Inflammatory macrophage treated with lipopolysaccharide for 1 hour (primary cell): Measurements from ENCODE around the gene FHIT.
A peak's percentile ranks its signal among the peaks of the same experiment; 100 is the strongest.

Experiments used
- DNase-seq, 2 donors: peaks; one replicate each; pipeline ENCODE4 v3.0.0-alpha.2; 2020 to 2022

FHIT gene

GRCh38 chr3:60009931-60010478 is 1241.2 kb downstream of the FHIT start:
- no peak for DNase-seq

GRCh38 chr3:60001369-60001768 is 1249.9 kb downstream of the FHIT start:
- DNase-seq, result no peak

GRCh38 chr3:60000311-60001105 is 1250.7 kb downstream of the FHIT start:
- no peak for DNase-seq

GRCh38 chr3:59998058-59998457 is 1253.2 kb downstream of the FHIT start:
- DNase-seq, result no peak

- DNase-seq, result no peak
Observed at GRCh38 chr3:59997583-59997982, 1253.7 kb downstream of the FHIT start.

- no peak for DNase-seq
Observed at GRCh38 chr3:59996056-59996455, 1255.2 kb downstream of the FHIT start.

- no peak for DNase-seq
Observed at GRCh38 chr3:59995563-59995962, 1255.7 kb downstream of the FHIT start.

GRCh38 chr3:59994732-59995304 is 1256.4 kb downstream of the FHIT start:
- no peak for DNase-seq

GRCh38 chr3:59992578-59992977 is 1258.7 kb downstream of the FHIT start:
- no peak for DNase-seq

GRCh38 chr3:59990915-59991314 is 1260.3 kb downstream of the FHIT start:
- no peak for DNase-seq

- DNase-seq, result no peak
Observed at GRCh38 chr3:59982510-59982909, 1268.7 kb downstream of the FHIT start.

- DNase-seq, result no peak
Observed at GRCh38 chr3:59981377-59981776, 1269.9 kb downstream of the FHIT start.

- no peak for DNase-seq
Observed at GRCh38 chr3:59980576-59980975, 1270.7 kb downstream of the FHIT start.

GRCh38 chr3:59979542-59979941 is 1271.7 kb downstream of the FHIT start:
- DNase-seq, result no peak

- no peak for DNase-seq
Observed at GRCh38 chr3:59978979-59979378, 1272.3 kb downstream of the FHIT start.

GRCh38 chr3:59970796-59971195 is 1280.5 kb downstream of the FHIT start:
- no peak for DNase-seq

- no peak for DNase-seq
Observed at GRCh38 chr3:59970376-59970775, 1280.9 kb downstream of the FHIT start.

GRCh38 chr3:59968513-59969045 is 1282.7 kb downstream of the FHIT start:
- DNase-seq, result no peak

GRCh38 chr3:59963676-59964075 is 1287.6 kb downstream of the FHIT start:
- DNase-seq, result no peak

GRCh38 chr3:59957150-59957549 is 1294.1 kb downstream of the FHIT start:
- no peak for DNase-seq

GRCh38 chr3:59953104-59953503 is 1298.1 kb downstream of the FHIT start:
- no peak for DNase-seq

GRCh38 chr3:59949311-59949710 is 1301.9 kb downstream of the FHIT start:
- no peak for DNase-seq

GRCh38 chr3:59946401-59946800 is 1304.9 kb downstream of the FHIT start:
- DNase-seq, result no peak

GRCh38 chr3:59940718-59941117 is 1310.5 kb downstream of the FHIT start:
- DNase-seq, result peak; percentile 1 to 3
